AG10803 (cell line): ENCODE measurements around the gene TUT4.

Experiments
- DNase-seq: peaks from one replicate; pipeline ENCODE4 v3.0.0; 2010; ENCODE audit warnings: low read depth
- H3K4me3 ChIP-seq: 2 replicates; pipeline ENCODE4 v1.5.1; 2011; ENCODE audit warnings: mild to moderate bottlenecking, low read length, control low read depth
- CTCF ChIP-seq: conservative IDR thresholded peaks from 2 replicates; pipeline ENCODE4 v1.5.1; 2011; ENCODE audit warnings: mild to moderate bottlenecking, low read length, control low read depth, inconsistent platforms

TUT4 gene

DNA sequence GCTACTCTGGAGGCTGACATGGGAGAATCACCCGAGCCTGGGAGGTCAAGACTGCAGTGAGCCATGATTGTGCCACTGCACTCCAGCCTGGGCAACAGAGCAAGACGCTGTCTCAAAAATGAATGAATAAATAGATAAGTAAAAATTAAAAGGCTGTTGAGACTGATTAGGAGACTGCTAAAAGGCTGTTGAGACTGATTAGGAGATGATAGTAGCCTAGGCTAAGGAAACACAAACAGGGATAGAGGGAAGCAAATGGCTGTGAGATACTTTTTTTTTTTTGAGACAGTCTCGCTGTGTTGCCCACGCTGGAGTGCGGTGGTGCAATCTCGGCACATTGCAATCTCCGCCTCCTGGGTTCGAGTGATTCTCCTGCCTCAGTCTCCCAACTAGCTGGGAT is 120.1 kb downstream of the TUT4 start:
- TF ChIP-seq CTCF: no peak
- H3K4me3 ChIP-seq: no peak overlapping the region
- no peak for DNase-seq

- no peak overlapping the region for H3K4me3 ChIP-seq
- no peak for DNase-seq
- TF ChIP-seq CTCF: no peak
Measured at GRCh38 chr1:52427152-52427551, 125.7 kb downstream of the TUT4 start.

DNA sequence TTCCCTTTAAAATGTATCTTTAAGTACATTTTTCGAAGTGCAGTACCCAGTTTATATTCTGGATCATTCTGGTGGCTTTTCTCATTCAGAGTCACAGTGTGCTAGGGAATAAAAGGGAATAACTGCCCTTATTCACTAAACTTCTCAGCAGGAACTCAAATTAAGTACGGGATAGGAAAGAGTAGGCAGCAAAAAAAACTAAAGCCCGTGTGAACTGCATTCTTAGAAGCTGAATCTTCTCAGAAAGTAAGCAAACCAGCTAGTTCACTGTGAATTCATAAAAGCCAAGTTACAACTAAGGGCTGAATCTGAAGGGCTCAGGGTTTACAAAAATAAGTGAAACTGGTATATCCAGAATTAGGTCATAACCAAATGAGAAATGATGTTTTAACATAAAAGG is 126.5 kb downstream of the TUT4 start:
- H3K4me3 ChIP-seq: no peak overlapping the region
- no peak for TF ChIP-seq CTCF
- DNase-seq: peak; percentile 3

- TF ChIP-seq CTCF: no peak
- DNase-seq: peak; percentile 3
- H3K4me3 ChIP-seq: no peak overlapping the region
Measured at GRCh38 chr1:52424813-52425212, 128.1 kb downstream of the TUT4 start.

DNA sequence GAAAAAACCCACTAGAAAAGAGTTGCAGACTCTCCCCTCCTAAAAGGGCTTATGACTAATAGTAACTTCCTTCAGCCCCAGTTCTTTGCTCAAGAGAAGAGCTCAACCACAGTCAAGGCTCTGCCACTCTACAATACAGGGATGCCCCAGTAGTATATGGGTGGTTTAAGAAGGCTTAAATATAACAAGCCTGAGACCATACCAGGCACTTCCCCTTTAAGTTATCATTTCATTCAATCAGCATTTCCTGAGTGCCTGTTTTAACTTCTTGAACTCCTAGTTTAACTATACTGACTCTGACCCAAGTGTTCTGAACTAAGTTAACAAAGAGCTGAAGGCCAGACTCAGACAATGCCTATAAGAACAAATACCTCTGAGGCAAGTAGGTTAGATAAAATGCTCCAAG is 128.7 kb downstream of the TUT4 start:
- TF ChIP-seq CTCF: no peak
- DNase-seq: no peak
- no peak overlapping the region for H3K4me3 ChIP-seq

GRCh38 chr1:52423771-52424170 is 129.1 kb downstream of the TUT4 start:
- no peak for DNase-seq
- TF ChIP-seq CTCF: no peak
- no peak overlapping the region for H3K4me3 ChIP-seq

GRCh38 chr1:52423055-52423454 is 129.8 kb downstream of the TUT4 start:
- TF ChIP-seq CTCF: no peak
- H3K4me3 ChIP-seq: no peak overlapping the region
- no peak for DNase-seq
